ENCODE measurements around the gene TRAPPC14.

Gene TRAPPC14

GRCh38 chr7:100124301-100125230 lies 34.0 kb downstream of the TRAPPC14 start:
- DNase-seq (ENCODE audit: low spot score), result no peak

- DNase-seq (ENCODE audit: low spot score), result no peak
These were observed 36.0 kb downstream of the TRAPPC14 start for GRCh38 chr7:100122568-100122967.

GRCh38 chr7:100122067-100122466 lies 36.5 kb downstream of the TRAPPC14 start:
- no peak for DNase-seq (ENCODE audit: low spot score)

GRCh38 chr7:100120733-100121036 lies 37.8 kb downstream of the TRAPPC14 start:
- DNase-seq (ENCODE audit: low spot score), result no peak

- peak; percentile 75 for DNase-seq (ENCODE audit: low spot score)
These were observed 38.4 kb downstream of the TRAPPC14 start for GRCh38 chr7:100119970-100120732.

GRCh38 chr7:100119072-100119969 lies 39.2 kb downstream of the TRAPPC14 start, which contains the start of the genes CNPY4 and TAF6:
Gene CNPY4 (plus strand): TSS chr7:100119634. CDS start chr7:100119745, 111 bp downstream.
Gene TAF6 (minus strand): TSS chr7:100119358. CDS start chr7:100114209, 5,149 bp downstream.
- DNase-seq (ENCODE audit: low spot score), result peak; percentile 96

- DNase-seq (ENCODE audit: low spot score), result no peak
These were observed 40.0 kb downstream of the TRAPPC14 start for GRCh38 chr7:100118388-100119071.

- DNase-seq (ENCODE audit: low spot score), result no peak
These were observed 43.5 kb downstream of the TRAPPC14 start for GRCh38 chr7:100115026-100115425.

- no peak for DNase-seq (ENCODE audit: low spot score)
These were observed 46.6 kb downstream of the TRAPPC14 start for GRCh38 chr7:100111914-100112313.

- no peak for DNase-seq (ENCODE audit: low spot score)
These were observed 47.4 kb downstream of the TRAPPC14 start for GRCh38 chr7:100111156-100111555.

GRCh38 chr7:100109521-100110163 lies 48.9 kb downstream of the TRAPPC14 start:
- no peak for DNase-seq (ENCODE audit: low spot score)

GRCh38 chr7:100107890-100108289 lies 50.6 kb downstream of the TRAPPC14 start:
- DNase-seq (ENCODE audit: low spot score), result no peak

- no peak for DNase-seq (ENCODE audit: low spot score)
These were observed 51.3 kb downstream of the TRAPPC14 start for GRCh38 chr7:100107125-100107737.

GRCh38 chr7:100106633-100107032 lies 51.9 kb downstream of the TRAPPC14 start:
- DNase-seq (ENCODE audit: low spot score), result no peak

GRCh38 chr7:100105534-100105933 lies 53.0 kb downstream of the TRAPPC14 start:
- no peak for DNase-seq (ENCODE audit: low spot score)

Data from pons (tissue), 1 donor.